GM12878 (cell line): ENCODE data around the gene SEPTIN7. TPM values are rescaled to one million over a fixed set of nuclear protein-coding genes. Genes with fewer than 3 reads are reported as not detected.

ENCODE experiments used
- ATAC-seq: fragments of 200-7000 bp; cut with Tn5 transposase; 3 replicates; pipeline ENCODE4 v1.9.1; 2020; ENCODE audit warnings: mild to moderate bottlenecking, moderate library complexity
- BruUV-seq: library from RNA; stranded (reverse); fragments of 400-500 nt; replicated peaks from 2 replicates; lab custom pipeline; 2021; lab: Mats Ljungman, UMichigan
- CTCF ChIA-PET: fragments of 300-600 bp; sonication (Branson Sonifier 250); formaldehyde crosslinking; extraction: SDS; loops from one replicate; lab custom pipeline; 2021; ENCODE audit warnings: inconsistent platforms; lab: Yijun Ruan, JAX
- POLR2A ChIA-PET: fragments of 350-600 bp; formaldehyde crosslinking; extraction: SDS; loops from one replicate; lab custom pipeline; 2021; ENCODE audit warnings: inconsistent platforms; lab: Charles Lee
- RAD21 ChIA-PET: fragments of 300-600 bp; sonication (Branson Sonifier 250); formaldehyde crosslinking; loops from one replicate; lab custom pipeline; 2023; ENCODE audit warnings: antibody characterized with exemption; ENCODE audit not compliant: unreplicated experiment; lab: Charles Lee
- SMC1A ChIA-PET: fragments of 300-600 bp; sonication (Branson Sonifier 250); formaldehyde crosslinking; loops from one replicate; lab custom pipeline; 2023; ENCODE audit not compliant: unreplicated experiment, uncharacterized antibody; lab: Charles Lee
- DNase-seq: peaks from one replicate; pipeline ENCODE4 v3.0.0-alpha.2; 2011; ENCODE audit warnings: low read depth, low spot score
- FAIRE-seq: peaks from 3 replicates; lab custom pipeline; 2011; peaks lifted over from hg19 to GRCh38; lab: Jason Lieb, UNC
- H2AFZ ChIP-seq: 2 replicates; pipeline ENCODE4 v1.6.0; 2011; ENCODE audit warnings: low read depth, low read length, control low read depth; ENCODE audit not compliant: control insufficient read depth
- H3K27ac ChIP-seq: 2 replicates; pipeline ENCODE4 v1.5.1; 2011; ENCODE audit warnings: control low read depth; ENCODE audit not compliant: control insufficient read depth, insufficient read depth
- H3K27me3 ChIP-seq, 2 experiments: replicated peaks in 1 of 2; 2 replicates each; pipeline versions ENCODE4 v1.6.0 to v1.6.1; 2011; ENCODE audit warnings: low read length in 1 of 2; ENCODE audit not compliant: control insufficient read depth in 2 of 2, insufficient read depth in 2 of 2
- H3K36me3 ChIP-seq, 2 experiments: 2 replicates each; pipeline ENCODE4 v1.5.1; 2011; ENCODE audit warnings: low read length in 1 of 2; ENCODE audit not compliant: control insufficient read depth in 2 of 2, insufficient read depth in 2 of 2
- H3K4me1 ChIP-seq: 2 replicates; pipeline ENCODE4 v1.6.1; 2011; ENCODE audit warnings: mild to moderate bottlenecking, low read length, moderate library complexity, mixed read lengths; ENCODE audit not compliant: control insufficient read depth, insufficient read depth
- H3K4me2 ChIP-seq: 2 replicates; pipeline ENCODE4 v1.6.0; 2011; ENCODE audit warnings: control low read depth; ENCODE audit not compliant: control insufficient read depth, insufficient read depth
- H3K4me3 ChIP-seq: fragments of 200-600 bp; sonication (generic); 2 replicates; pipeline ENCODE4 v1.5.1; 2016
- H3K79me2 ChIP-seq: 2 replicates; pipeline ENCODE4 v1.6.0; 2011; ENCODE audit warnings: low read length; ENCODE audit not compliant: control insufficient read depth, insufficient read depth
- H3K9ac ChIP-seq: 2 replicates; pipeline ENCODE4 v1.8.0; 2011; ENCODE audit warnings: low read length, control low read depth, mixed read lengths; ENCODE audit not compliant: control insufficient read depth, insufficient read depth
- H3K9me3 ChIP-seq: replicated peaks from 3 replicates; pipeline ENCODE4 v1.5.1; 2011; ENCODE audit warnings: mild to moderate bottlenecking, low read length; ENCODE audit not compliant: control insufficient read depth, insufficient read depth
- H4K20me1 ChIP-seq: 2 replicates; pipeline ENCODE4 v1.6.0; 2011; ENCODE audit not compliant: control insufficient read depth, insufficient read depth
- ATF7 ChIP-seq: fragments of 450-650 bp; IDR thresholded peaks from 2 replicates; pipeline ENCODE4 v1.6.1; 2016; ENCODE audit warnings: low read depth, mild to moderate bottlenecking
- CUX1 ChIP-seq: IDR thresholded peaks from 2 replicates; pipeline ENCODE4 v1.6.1; 2012; ENCODE audit warnings: improper control_type of control experiment, low read depth, low read length; ENCODE audit not compliant: insufficient replicate concordance
- MAX ChIP-seq: IDR thresholded peaks from 2 replicates; pipeline ENCODE4 v1.6.1; 2012; ENCODE audit warnings: low read depth, low read length, improper control_type of control experiment
- MXI1 ChIP-seq: fragments of 150-350 bp; IDR thresholded peaks from 2 replicates; pipeline ENCODE4 v1.6.1; 2011; ENCODE audit warnings: low read depth, mild to moderate bottlenecking, inconsistent platforms, low read length, improper control_type of control experiment
- RAD51 ChIP-seq: fragments of 450-650 bp; IDR thresholded peaks from 2 replicates; pipeline ENCODE4 v1.6.1; 2016; ENCODE audit warnings: moderate library complexity, mild to moderate bottlenecking, inconsistent platforms
- SMAD5 ChIP-seq: IDR thresholded peaks from 2 replicates; pipeline ENCODE4 v1.6.1; 2016; ENCODE audit warnings: antibody characterized with exemption, low read depth
- STAT3 ChIP-seq: IDR thresholded peaks from 2 replicates; pipeline ENCODE4 v1.6.1; 2011; ENCODE audit warnings: low read depth, low read length, improper control_type of control experiment
- USF1 ChIP-seq: IDR thresholded peaks from 2 replicates; pipeline ENCODE4 v1.6.1; 2011; ENCODE audit warnings: borderline replicate concordance, low read depth, mild to moderate bottlenecking, moderate library complexity, mixed read lengths, low read length; ENCODE audit not compliant: insufficient read depth; ENCODE audit errors: extremely low read length
- USF2 ChIP-seq: IDR thresholded peaks from 2 replicates; pipeline ENCODE4 v1.6.1; 2011; ENCODE audit warnings: low read depth, low read length, improper control_type of control experiment, borderline replicate concordance
- ZNF384 ChIP-seq: IDR thresholded peaks from 2 replicates; pipeline ENCODE4 v1.6.1; 2012; ENCODE audit warnings: low read depth, mild to moderate bottlenecking, low read length, improper control_type of control experiment, borderline replicate concordance
- WGBS: methylation state at CpG from one replicate; pipeline ENCODE4 v1.1.6; 2016; ENCODE audit warnings: low lambda C conversion rate; ENCODE audit not compliant: insufficient replicate concordance, insufficient coverage; ENCODE audit errors: missing lambda C conversion rate; 5-methylcytosine and 5-hydroxymethylcytosine counted together
- in situ Hi-C: fragments of 300-500 bp; cut with MboI; formaldehyde crosslinking; loops from 9 replicates; pipeline ENCODE4 v1.14.3; 2018; ENCODE audit warnings: mixed read lengths
- intact Hi-C: fragments of 100-400 bp; cut with micrococcal nuclease; formaldehyde crosslinking; loops from one replicate; pipeline ENCODE4 v1.14.2; 2022; ENCODE audit not compliant: unreplicated experiment
- polyA plus RNA-seq, 11 experiments: library from polyadenylated mRNA; depleted of rRNA in 4 of 11; unstranded in 6 of 11; stranded (reverse) in 5 of 11; fragments of >200 nt; fragmentation: Nextera tagmentation in 4 of 11; fragmentation: Illumina TruSeq in 1 of 11; extraction: Ambion mirVana in 4 of 11; extraction: Trizol in 1 of 11; gene quantifications; 1 replicate in 1 of 11; 2 replicates in 10 of 11; pipeline versions ENCODE4 v1.2.1 to v1.2.3, GENCODE V29; 2011 to 2016; ENCODE audit warnings: inconsistent platforms in 2 of 11, missing spikeins in 2 of 11, low read depth in 1 of 11
- total RNA-seq, 4 experiments: library from RNA; depleted of rRNA in 3 of 4; stranded (reverse); fragments of >200 nt in 3 of 4; fragmentation: Illumina TruSeq in 1 of 4; extraction: Trizol in 1 of 4; gene quantifications; 2 replicates each; pipeline versions ENCODE4 v1.2.1 to v1.2.3, GENCODE V29; 2013 to 2021
- TF ChIP-seq, protein P1 (sequence below): fragments of 450-650 bp; IDR thresholded peaks from 2 replicates; pipeline ENCODE4 v1.6.1; 2017; ENCODE audit warnings: mild to moderate bottlenecking, moderate library complexity

Gene SEPTIN7
- total and polyA plus RNA-seq, 10 of the 15 experiments (the other 5 are each of a cell fraction or from before 2014, with no cell fraction given), result 176 to 787 (median 437) TPM

GRCh38 chr7:35805876-35806275 lies 5.0 kb downstream of the SEPTIN7 start:
- ATAC-seq, result no peak
- H3K27ac ChIP-seq, result no peak overlapping the region
- peaks cover 11% of the 10 kb centered on the region; the same call in 1 of the 2 replicates for H3K4me1 ChIP-seq
- no peaks in the 10 kb centered on the region for H3K36me3 ChIP-seq
- H4K20me1 ChIP-seq, result peaks cover 11% of the 10 kb centered on the region
- POLR2A ChIA-PET, result interaction anchor here (1.2 to 8.8 kb wide), 2 partner anchors 80 to 116 kb away, joined by 3 to 124 read pairs; no protein-coding TSS in a partner anchor
- peaks cover 94% of the 10 kb centered on the region for H3K79me2 ChIP-seq
- no peaks in the 10 kb centered on the region for H3K27me3 ChIP-seq
- no peak overlapping the region for H3K9ac ChIP-seq
- FAIRE-seq, result no peak
- DNase-seq, result no peak
- BruUV-seq, result no TSS peak
- H2AFZ ChIP-seq, result no peak overlapping the region
- intact Hi-C loops (no loop called here), in situ Hi-C loops (no loop called here)
- SMC1A ChIA-PET, result interaction anchor here (1.2 to 8.1 kb wide), 6 partner anchors 15 to 96 kb away, joined by 3 to 180 read pairs (median 21); no protein-coding TSS in a partner anchor
- H3K4me2 ChIP-seq, result peak overlapping the region; percentile 74
- WGBS, result 27% methylated on average over 3 of the region's 3 CpGs
- CTCF ChIA-PET, result interaction anchor here (0.8 to 7.7 kb wide), 3 partner anchors 11 to 99 kb away, joined by 3 to 99 read pairs (median 5); no protein-coding TSS in a partner anchor
- H3K4me3 ChIP-seq, result peak overlapping the region; percentile 24; the same call in 1 of the 2 replicates
- RAD21 ChIA-PET, result interaction anchor here (9.4 kb wide), 1 partner anchor 80 kb away, joined by 273 read pairs; no protein-coding TSS in a partner anchor
- peaks cover 8% of the 10 kb centered on the region; the same call in 2 of the 3 replicates for H3K9me3 ChIP-seq
- TF ChIP-seq MAX (peak; percentile 56; the same call in 1 of the 2 replicates), SMAD5 (no peak), ATF7 (no peak), ZNF384 (peak; percentile 12; the same call in 1 of the 2 replicates), USF2 (peak; percentile 38; the same call in 1 of the 2 replicates), MXI1 (peak; percentile 73), RAD51 (peak; percentile 83), CUX1 (no peak), STAT3 (no peak), USF1 (peak; percentile 41)
- TF ChIP-seq, protein P1, sequence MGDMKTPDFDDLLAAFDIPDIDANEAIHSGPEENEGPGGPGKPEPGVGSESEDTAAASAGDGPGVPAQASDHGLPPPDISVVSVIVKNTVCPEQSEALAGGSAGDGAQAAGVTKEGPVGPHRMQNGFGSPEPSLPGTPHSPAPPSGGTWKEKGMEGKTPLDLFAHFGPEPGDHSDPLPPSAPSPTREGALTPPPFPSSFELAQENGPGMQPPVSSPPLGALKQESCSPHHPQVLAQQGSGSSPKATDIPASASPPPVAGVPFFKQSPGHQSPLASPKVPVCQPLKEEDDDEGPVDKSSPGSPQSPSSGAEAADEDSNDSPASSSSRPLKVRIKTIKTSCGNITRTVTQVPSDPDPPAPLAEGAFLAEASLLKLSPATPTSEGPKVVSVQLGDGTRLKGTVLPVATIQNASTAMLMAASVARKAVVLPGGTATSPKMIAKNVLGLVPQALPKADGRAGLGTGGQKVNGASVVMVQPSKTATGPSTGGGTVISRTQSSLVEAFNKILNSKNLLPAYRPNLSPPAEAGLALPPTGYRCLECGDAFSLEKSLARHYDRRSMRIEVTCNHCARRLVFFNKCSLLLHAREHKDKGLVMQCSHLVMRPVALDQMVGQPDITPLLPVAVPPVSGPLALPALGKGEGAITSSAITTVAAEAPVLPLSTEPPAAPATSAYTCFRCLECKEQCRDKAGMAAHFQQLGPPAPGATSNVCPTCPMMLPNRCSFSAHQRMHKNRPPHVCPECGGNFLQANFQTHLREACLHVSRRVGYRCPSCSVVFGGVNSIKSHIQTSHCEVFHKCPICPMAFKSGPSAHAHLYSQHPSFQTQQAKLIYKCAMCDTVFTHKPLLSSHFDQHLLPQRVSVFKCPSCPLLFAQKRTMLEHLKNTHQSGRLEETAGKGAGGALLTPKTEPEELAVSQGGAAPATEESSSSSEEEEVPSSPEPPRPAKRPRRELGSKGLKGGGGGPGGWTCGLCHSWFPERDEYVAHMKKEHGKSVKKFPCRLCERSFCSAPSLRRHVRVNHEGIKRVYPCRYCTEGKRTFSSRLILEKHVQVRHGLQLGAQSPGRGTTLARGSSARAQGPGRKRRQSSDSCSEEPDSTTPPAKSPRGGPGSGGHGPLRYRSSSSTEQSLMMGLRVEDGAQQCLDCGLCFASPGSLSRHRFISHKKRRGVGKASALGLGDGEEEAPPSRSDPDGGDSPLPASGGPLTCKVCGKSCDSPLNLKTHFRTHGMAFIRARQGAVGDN, result peak; percentile 54; the same call in 1 of the 2 replicates
